Right renal pelvis (tissue), 4 donors: ENCODE measurements around the gene PIK3R5. TPM values are rescaled to one million over a fixed set of nuclear protein-coding genes. Genes with fewer than 3 reads are reported as not detected.

Experiments used
- DNase-seq, 4 donors: peaks; one replicate each; pipeline ENCODE4 v3.0.0-alpha.2; 2013; ENCODE audit warnings: low read depth in 4 of 4, low spot score in 3 of 4, missing footprints in 1 of 4
- polyA plus RNA-seq, 4 donors: library from polyadenylated mRNA; unstranded; fragments of 120-200 nt; gene quantifications; one replicate each; pipeline ENCODE4 v1.2.1, GENCODE V29; 2013; ENCODE audit not compliant: insufficient read length in 4 of 4

The PIK3R5 gene
- polyA plus RNA-seq, 4 donors = 0.65 to 1.4 (median 0.87) TPM

- DNase-seq = no peak
Observed at GRCh38 chr17:8955021-8955959, 10.2 kb downstream of the PIK3R5 start.

GRCh38 chr17:8954339-8954738 lies 11.2 kb downstream of the PIK3R5 start:
- DNase-seq = no peak

GRCh38 chr17:8953156-8953885 lies 12.2 kb downstream of the PIK3R5 start:
- DNase-seq = no peak

- no peak for DNase-seq
Observed at GRCh38 chr17:8952191-8952590, 13.3 kb downstream of the PIK3R5 start.

GRCh38 chr17:8951206-8951605 lies 14.3 kb downstream of the PIK3R5 start:
- no peak for DNase-seq

GRCh38 chr17:8949061-8949661 lies 16.3 kb downstream of the PIK3R5 start:
- DNase-seq = no peak

GRCh38 chr17:8948462-8948861 lies 17.0 kb downstream of the PIK3R5 start:
- DNase-seq = no peak

- DNase-seq = no peak
Observed at GRCh38 chr17:8947201-8947600, 18.3 kb downstream of the PIK3R5 start.

GRCh38 chr17:8946476-8946875 lies 19.0 kb downstream of the PIK3R5 start:
- DNase-seq = no peak

- no peak for DNase-seq
Observed at GRCh38 chr17:8946071-8946470, 19.4 kb downstream of the PIK3R5 start.

GRCh38 chr17:8944748-8945147 lies 20.8 kb downstream of the PIK3R5 start:
- DNase-seq = no peak

- no peak for DNase-seq
Observed at GRCh38 chr17:8944083-8944482, 21.4 kb downstream of the PIK3R5 start.

- DNase-seq = no peak
Observed at GRCh38 chr17:8941980-8942622, 23.4 kb downstream of the PIK3R5 start.

- no peak for DNase-seq
Observed at GRCh38 chr17:8941520-8941919, 24.0 kb downstream of the PIK3R5 start.

- DNase-seq = no peak
Observed at GRCh38 chr17:8940866-8941471, 24.5 kb downstream of the PIK3R5 start.

- no peak for DNase-seq
Observed at GRCh38 chr17:8939496-8940334, 25.8 kb downstream of the PIK3R5 start.

- DNase-seq = no peak
Observed at GRCh38 chr17:8938933-8939332, 26.6 kb downstream of the PIK3R5 start.

- no peak for DNase-seq
Observed at GRCh38 chr17:8935191-8935590, 30.3 kb downstream of the PIK3R5 start.

GRCh38 chr17:8934346-8934745 lies 31.2 kb downstream of the PIK3R5 start:
- DNase-seq = no peak

GRCh38 chr17:8930649-8931048 lies 34.9 kb downstream of the PIK3R5 start:
- no peak for DNase-seq
